SK-N-SH (cell line): ENCODE measurements around the gene EBF3. TPM values are rescaled to one million over a fixed set of nuclear protein-coding genes. Genes with fewer than 3 reads are reported as not detected.

Source experiments
- CTCF ChIA-PET: fragments of 300-600, 350-600 bp; formaldehyde crosslinking; extraction: SDS; loops from one replicate; lab custom pipeline; 2021; lab: Yijun Ruan, JAX
- POLR2A ChIA-PET: fragments of 350-600 bp; sonication (Branson Sonifier 250); formaldehyde crosslinking; extraction: SDS; loops from one replicate; lab custom pipeline; 2020; ENCODE audit warnings: antibody characterized with exemption, inconsistent platforms; lab: Yijun Ruan, JAX
- DNase-seq: peaks from one replicate; pipeline ENCODE4 v3.0.0; 2012
- H2AFZ ChIP-seq: fragments of 200-600 bp; sonication (generic); 2 replicates; pipeline ENCODE4 v1.8.1; 2016; ENCODE audit warnings: antibody characterized with exemption, mild to moderate bottlenecking, low read depth
- H3F3A ChIP-seq: fragments of 200-600 bp; sonication (generic); replicated peaks from 2 replicates; pipeline ENCODE3; 2016; ENCODE audit warnings: antibody characterized with exemption, mild to moderate bottlenecking; ENCODE audit not compliant: insufficient read depth
- H3K27ac ChIP-seq, 2 experiments: fragments of 200-500 bp in 1 of 2; fragments of 200-600 bp in 1 of 2; sonication (Bioruptor generic) in 1 of 2; sonication (generic), shearing (Covaris generic) in 1 of 2; 2 replicates each; pipeline versions ENCODE4 v1.5.1 to v1.6.1; 2014 to 2016; ENCODE audit warnings: low read depth in 2 of 2, inconsistent platforms in 1 of 2, low read length in 1 of 2, mild to moderate bottlenecking in 1 of 2, mixed read lengths in 1 of 2
- H3K27me3 ChIP-seq: fragments of 200-600 bp; sonication (generic), shearing (Covaris generic); 2 replicates; pipeline ENCODE4 v1.6.1; 2016; ENCODE audit warnings: mixed run types; ENCODE audit not compliant: insufficient read depth
- H3K36me3 ChIP-seq, 2 experiments: fragments of 200-500 bp in 1 of 2; fragments of 200-600 bp in 1 of 2; sonication (Bioruptor generic) in 1 of 2; sonication (generic) in 1 of 2; replicated peaks in 1 of 2; 2 replicates each; pipeline versions ENCODE3 to v1.5.1; 2014 to 2016; ENCODE audit warnings: low read length in 1 of 2, mild to moderate bottlenecking in 1 of 2; ENCODE audit not compliant: insufficient read depth in 2 of 2, control insufficient read depth in 1 of 2
- H3K4me1 ChIP-seq, 2 experiments: fragments of 200-500 bp in 1 of 2; fragments of 200-600 bp in 1 of 2; sonication (Bioruptor generic) in 1 of 2; sonication (generic), shearing (Covaris generic) in 1 of 2; 2 replicates each; pipeline versions ENCODE4 v1.5.1 to v1.6.1; 2014 to 2016; ENCODE audit warnings: low read depth in 1 of 2, low read length in 1 of 2, mixed run types in 1 of 2; ENCODE audit not compliant: insufficient read depth in 2 of 2, control insufficient read depth in 1 of 2
- H3K4me2 ChIP-seq: fragments of 200-600 bp; sonication (generic), shearing (Covaris generic); 2 replicates; pipeline ENCODE4 v1.6.1; 2017; ENCODE audit warnings: mixed run types
- H3K4me3 ChIP-seq, 2 experiments: fragments of 200-500 bp in 1 of 2; fragments of 200-600 bp in 1 of 2; sonication (Bioruptor generic) in 1 of 2; sonication (generic), shearing (Covaris generic) in 1 of 2; 2 replicates each; pipeline versions ENCODE4 v1.5.1 to v1.8.1; 2014 to 2016; ENCODE audit warnings: low read depth in 2 of 2, inconsistent platforms in 1 of 2, low read length in 1 of 2, mild to moderate bottlenecking in 1 of 2, mixed read lengths in 1 of 2, moderate library complexity in 1 of 2
- H3K79me2 ChIP-seq: fragments of 200-600 bp; sonication (generic); 2 replicates; pipeline ENCODE4 v1.8.1; 2017; ENCODE audit warnings: mild to moderate bottlenecking; ENCODE audit not compliant: insufficient read depth
- H3K9ac ChIP-seq: fragments of 200-600 bp; sonication (generic); 2 replicates; pipeline ENCODE4 v1.6.1; 2017; ENCODE audit warnings: mixed run types
- H3K9me2 ChIP-seq: fragments of 200-600 bp; sonication (generic); 2 replicates; pipeline ENCODE4 v1.6.1; 2017; ENCODE audit warnings: mixed run types
- H3K9me3 ChIP-seq: fragments of 200-600 bp; sonication (generic); 2 replicates; pipeline ENCODE4 v1.6.1; 2017; ENCODE audit warnings: mixed run types, mild to moderate bottlenecking, moderate library complexity
- H4K20me1 ChIP-seq: fragments of 200-600 bp; sonication (generic); 2 replicates; pipeline ENCODE4 v1.6.1; 2017; ENCODE audit warnings: mild to moderate bottlenecking, mixed run types; ENCODE audit not compliant: insufficient read depth
- CHD2 ChIP-seq: fragments of 150-350 bp; IDR thresholded peaks from 2 replicates; pipeline ENCODE4 v1.6.1; 2018; ENCODE audit warnings: low read length; ENCODE audit not compliant: partially characterized antibody
- CTCF ChIP-seq: fragments of 200-600 bp; sonication (generic); IDR thresholded peaks from 2 replicates; pipeline ENCODE4 v1.6.1; 2017; ENCODE audit warnings: antibody characterized with exemption, mild to moderate bottlenecking, moderate library complexity
- ELF1 ChIP-seq: IDR thresholded peaks from 2 replicates; pipeline ENCODE4 v1.4.0; 2012
- FOSL2 ChIP-seq: IDR thresholded peaks from 2 replicates; pipeline ENCODE4 v1.4.0; 2012; ENCODE audit warnings: low read depth, mild to moderate bottlenecking, moderate library complexity, borderline replicate concordance
- FOXJ3 ChIP-seq: sonication (generic); formaldehyde crosslinking; IDR thresholded peaks from 2 replicates; pipeline ENCODE4 v1.5.1; 2020; ENCODE audit warnings: mild to moderate bottlenecking, missing genetic modification reagents
- FOXM1 ChIP-seq: IDR thresholded peaks from 2 replicates; pipeline ENCODE4 v1.4.0; 2012; ENCODE audit warnings: low read depth, mild to moderate bottlenecking
- GABPA ChIP-seq: IDR thresholded peaks from 2 replicates; pipeline ENCODE4 v1.4.0; 2012; ENCODE audit warnings: low read depth, mild to moderate bottlenecking
- IRF3 ChIP-seq: fragments of 150-350 bp; IDR thresholded peaks from 2 replicates; pipeline ENCODE4 v1.6.1; 2016; ENCODE audit warnings: mild to moderate bottlenecking, low read depth, low read length
- MEF2A ChIP-seq: IDR thresholded peaks from 2 replicates; pipeline ENCODE4 v1.4.0; 2012; ENCODE audit warnings: low read depth, borderline replicate concordance
- MXI1 ChIP-seq: IDR thresholded peaks from 2 replicates; pipeline ENCODE4 v1.6.1; 2012; ENCODE audit warnings: mild to moderate bottlenecking, low read depth, low read length, improper control_type of control experiment
- PBX3 ChIP-seq: IDR thresholded peaks from 2 replicates; pipeline ENCODE4; 2012
- POLR2AphosphoS5 ChIP-seq: IDR thresholded peaks from 2 replicates; pipeline ENCODE4 v1.6.1; 2012; ENCODE audit warnings: low read depth, low read length
- REST ChIP-seq: IDR thresholded peaks from 2 replicates; pipeline ENCODE4 v1.6.1; 2012; ENCODE audit warnings: mild to moderate bottlenecking, low read depth, low read length, moderate library complexity
- RFX5 ChIP-seq: IDR thresholded peaks from 2 replicates; pipeline ENCODE4 v1.6.1; 2012; ENCODE audit warnings: mild to moderate bottlenecking, improper control_type of control experiment, low read length
- SIN3A ChIP-seq: IDR thresholded peaks from 2 replicates; pipeline ENCODE4 v1.6.1; 2012; ENCODE audit warnings: low read depth, mild to moderate bottlenecking, low read length, moderate library complexity, borderline replicate concordance
- TEAD4 ChIP-seq: IDR thresholded peaks from 2 replicates; pipeline ENCODE4 v1.4.0; 2012; ENCODE audit warnings: mild to moderate bottlenecking, borderline replicate concordance; ENCODE audit not compliant: insufficient read depth
- YY1 ChIP-seq: IDR thresholded peaks from 2 replicates; pipeline ENCODE4 v1.4.0; 2012; ENCODE audit warnings: low read depth, mild to moderate bottlenecking
- ZBTB33 ChIP-seq: IDR thresholded peaks from 2 replicates; pipeline ENCODE4 v1.4.0; 2012; ENCODE audit warnings: low read depth, borderline replicate concordance
- WGBS: methylation state at CpG from one replicate; pipeline ENCODE4 v1.1.6; 2017; ENCODE audit warnings: low lambda C conversion rate; 5-methylcytosine and 5-hydroxymethylcytosine counted together
- polyA plus RNA-seq, 3 experiments: library from polyadenylated mRNA; depleted of rRNA; stranded (reverse); fragments of >200 nt; gene quantifications; 2 replicates each; pipeline ENCODE4 v1.2.3, GENCODE V29; 2012

EBF3 gene
- polyA plus RNA-seq, 1 of the 3 experiments (the other 2 are of a cell fraction): not detected

GRCh38 chr10:129960481-129961156, 3.5 kb downstream of the EBF3 start:
- no peaks in the 10 kb centered on the region for H3F3A ChIP-seq
- no peak for DNase-seq
- no peaks in the 10 kb centered on the region for H4K20me1 ChIP-seq
- H3K4me2 ChIP-seq: no peak overlapping the region
- H3K36me3 ChIP-seq: no peaks in the 10 kb centered on the region
- no peak overlapping the region for H3K27ac ChIP-seq
- POLR2A ChIA-PET: interaction anchor here (0.6 kb wide), 1 partner anchor 9 kb away, joined by 4 read pairs; no protein-coding TSS in a partner anchor
- no peak for TF ChIP-seq POLR2AphosphoS5
- TF ChIP-seq GABPA: no peak
- TF ChIP-seq CTCF: no peak
- no peak for TF ChIP-seq FOSL2
- TF ChIP-seq ELF1: no peak
- TF ChIP-seq IRF3: no peak
- no peak for TF ChIP-seq FOXM1
- TF ChIP-seq MXI1: no peak
- no peak for TF ChIP-seq ZBTB33
- TF ChIP-seq REST: no peak
- TF ChIP-seq CHD2: no peak
- TF ChIP-seq PBX3: no peak
- TF ChIP-seq MEF2A: no peak
- no peak for TF ChIP-seq RFX5
- no peak for TF ChIP-seq FOXJ3 (CRISPR knock-in tag)
- no peak for TF ChIP-seq YY1
- TF ChIP-seq SIN3A: no peak
- TF ChIP-seq TEAD4: no peak
- H3K4me3 ChIP-seq: no peak overlapping the region
- 32% methylated on average over 14 of the region's 14 CpGs for WGBS
- H3K79me2 ChIP-seq: no peaks in the 10 kb centered on the region
- peaks cover 71% of the 10 kb centered on the region for H3K27me3 ChIP-seq
- no peak overlapping the region for H3K9ac ChIP-seq
- H3K9me2 ChIP-seq: no peaks in the 10 kb centered on the region
- H3K9me3 ChIP-seq: no peaks in the 10 kb centered on the region
- H2AFZ ChIP-seq: no peak overlapping the region
- H3K4me1 ChIP-seq: peaks cover 0 to 6% of the 10 kb centered on the region in 2 experiments; a peak in 2 of 4 replicates
- CTCF ChIA-PET: interaction anchor here (0.9 to 1.4 kb wide), 4 partner anchors 11 to 1697 kb away, joined by 3 to 6 read pairs (median 3); no protein-coding TSS in a partner anchor
